IPS-18c (cell line): ENCODE results near the gene ANKRD29.
"Not testable (repeated sequence)": the region's sequence is repeated elsewhere in the genome, so short reads cannot be mapped to it uniquely, and the experiment has no call there.

Experiments
- H3K4me3 ChIP-seq: 2 replicates; pipeline ENCODE4 v1.7.0; 2013; ENCODE audit warnings: low read depth, mild to moderate bottlenecking, low read length, moderate library complexity; ENCODE audit not compliant: insufficient read depth
- H3K9me3 ChIP-seq: one replicate; pipeline ENCODE4 v1.6.1; 2013; ENCODE audit warnings: mild to moderate bottlenecking, low read length, moderate library complexity; ENCODE audit not compliant: control insufficient read depth, insufficient read depth

ANKRD29 gene

DNA sequence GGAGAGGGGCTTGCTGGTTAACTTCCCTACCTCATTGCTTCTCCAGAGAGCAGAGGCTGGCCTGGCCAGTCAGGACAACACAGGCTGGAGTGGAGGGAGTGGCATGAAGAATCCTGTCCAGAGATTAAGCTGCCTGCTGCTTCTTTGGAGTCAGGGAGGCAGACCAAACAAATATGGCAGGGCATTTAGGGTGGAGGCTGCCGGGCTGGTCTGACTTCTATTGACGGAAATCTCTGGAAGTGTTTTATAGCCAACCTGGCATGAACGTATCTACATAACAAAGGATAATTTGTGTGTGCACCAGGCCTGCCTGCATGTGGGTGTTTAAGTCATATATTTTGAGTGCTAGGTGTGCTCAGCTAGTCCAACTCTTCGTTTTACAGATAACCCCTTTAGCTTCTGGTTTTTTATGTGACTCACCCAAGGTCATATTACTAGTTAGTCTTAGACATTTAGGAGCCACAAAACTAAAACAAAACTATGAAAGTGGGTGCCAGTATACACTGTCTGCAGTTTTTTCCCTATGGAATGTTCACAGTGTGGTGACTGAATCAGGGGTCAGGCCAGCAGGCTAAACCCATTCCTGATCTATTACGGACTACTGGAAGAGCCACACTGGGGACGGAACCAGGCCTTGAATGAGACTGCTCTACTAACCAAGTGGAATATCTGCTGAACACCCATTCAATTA lies 81.9 kb downstream of the ANKRD29 start:
- H3K9me3 ChIP-seq: no peaks in the 10 kb centered on the region
- H3K4me3 ChIP-seq: no peak overlapping the region; the same call in 1 of the 2 replicates

DNA sequence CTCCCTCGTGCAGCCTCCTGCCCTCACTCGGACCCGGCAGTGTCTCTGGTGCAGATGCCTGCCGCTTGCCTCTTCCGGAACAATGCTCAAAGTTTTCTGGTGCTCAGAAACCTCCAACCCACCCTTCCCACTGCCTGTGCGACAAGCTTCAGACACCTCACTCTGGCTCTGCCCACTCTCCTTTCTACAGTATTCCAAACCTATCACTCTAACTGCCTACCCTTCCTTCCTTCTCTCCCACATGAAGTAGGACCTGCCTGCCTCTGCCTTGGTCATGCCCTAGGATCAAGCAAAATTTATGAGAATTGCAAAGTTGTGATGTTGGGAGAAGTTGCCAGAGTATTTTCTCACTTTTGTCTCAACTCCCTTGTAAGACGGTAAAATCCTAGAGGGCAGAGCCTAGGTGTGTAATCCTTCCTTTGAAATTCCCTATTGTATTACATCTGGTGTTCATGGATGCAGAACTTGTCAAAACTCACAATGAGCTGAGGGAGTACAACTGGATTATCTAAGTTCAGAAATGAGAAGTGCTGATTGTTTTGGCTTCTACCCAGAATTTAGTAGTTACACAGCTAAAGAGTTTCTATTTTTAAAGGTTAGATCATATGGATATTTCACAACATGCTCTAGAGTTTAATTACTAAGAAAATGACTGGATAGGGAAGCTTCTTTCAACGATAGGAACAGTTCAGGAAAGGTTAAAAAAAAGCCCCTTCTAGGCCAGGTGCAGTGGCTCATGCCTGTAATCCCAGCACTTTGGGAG lies 83.6 kb downstream of the ANKRD29 start:
- Histone ChIP-seq H3K9me3 (no peaks in the 10 kb centered on the region), H3K4me3 (no peak overlapping the region)

DNA sequence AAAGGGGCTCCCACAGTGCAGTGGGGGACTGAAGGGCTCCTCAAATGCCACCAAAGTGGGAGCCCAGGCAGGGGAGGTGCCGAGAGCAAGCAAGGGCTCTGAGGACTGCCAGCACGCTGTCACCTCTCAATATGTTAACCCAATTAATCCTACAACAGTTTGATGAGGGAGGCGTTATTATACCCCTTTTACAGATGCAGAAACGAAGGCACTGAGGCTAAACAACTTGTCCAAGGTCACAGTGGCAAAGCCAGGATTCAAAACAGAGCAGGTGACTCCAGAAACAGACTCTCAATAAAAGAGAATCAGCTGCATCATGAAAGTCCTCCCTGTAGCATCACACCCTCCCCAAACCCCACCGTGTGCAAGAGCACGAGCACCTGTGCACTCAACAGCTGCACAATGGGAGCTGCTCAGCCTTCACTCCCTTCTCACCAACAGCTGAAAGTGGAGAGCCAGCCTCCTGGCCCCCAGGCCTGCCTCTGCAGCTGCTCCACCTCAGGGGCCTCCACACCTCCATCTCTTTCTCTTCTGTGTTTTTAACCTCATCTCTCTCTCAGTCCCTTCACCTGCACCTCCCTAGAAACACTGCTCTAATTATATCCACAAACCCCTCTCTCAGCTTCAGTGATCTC lies 84.5 kb downstream of the ANKRD29 start:
- Histone ChIP-seq H3K4me3 (no peak overlapping the region), H3K9me3 (no peaks in the 10 kb centered on the region)

DNA sequence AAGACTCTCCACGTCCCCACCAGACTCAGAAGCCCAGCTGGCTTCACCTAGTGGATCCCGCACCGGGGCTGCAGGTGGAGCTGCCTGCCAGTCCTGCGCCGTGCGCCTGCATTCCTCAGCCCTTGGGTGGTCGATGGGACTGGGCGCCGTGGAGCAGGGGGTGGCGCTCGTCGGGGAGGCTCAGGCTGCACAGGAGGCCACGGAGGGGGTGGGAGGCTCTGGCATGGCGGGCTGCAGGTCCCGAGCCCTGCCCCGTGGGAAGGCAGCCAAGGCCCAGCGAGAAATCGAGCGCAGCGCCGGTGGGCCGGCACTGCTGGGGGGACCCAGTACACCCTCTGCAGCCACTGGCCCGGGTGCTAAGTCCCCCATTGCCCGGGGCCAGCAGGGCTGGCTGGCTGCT lies 85.2 kb downstream of the ANKRD29 start:
- H3K9me3 ChIP-seq, H3K4me3 ChIP-seq: not testable (repeated sequence)

DNA sequence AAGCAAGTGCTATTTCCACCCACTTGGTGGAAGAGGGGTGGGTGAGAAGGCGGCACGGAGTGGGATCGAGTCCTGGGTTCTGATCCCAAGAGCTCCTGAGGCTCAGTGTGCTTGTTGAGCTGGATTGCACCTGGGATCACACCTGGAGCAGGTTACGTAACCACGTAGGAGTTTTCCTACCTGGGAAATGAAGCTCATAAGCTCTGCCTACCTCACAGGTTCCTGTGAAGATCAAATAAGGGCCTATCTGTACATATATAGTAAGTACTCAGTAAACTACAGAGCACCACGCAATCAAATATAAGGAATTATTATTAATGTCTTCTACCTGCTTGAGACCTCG lies 87.4 kb downstream of the ANKRD29 start:
- no peak overlapping the region; the same call in 1 of the 2 replicates for H3K4me3 ChIP-seq
- H3K9me3 ChIP-seq: no peaks in the 10 kb centered on the region

DNA sequence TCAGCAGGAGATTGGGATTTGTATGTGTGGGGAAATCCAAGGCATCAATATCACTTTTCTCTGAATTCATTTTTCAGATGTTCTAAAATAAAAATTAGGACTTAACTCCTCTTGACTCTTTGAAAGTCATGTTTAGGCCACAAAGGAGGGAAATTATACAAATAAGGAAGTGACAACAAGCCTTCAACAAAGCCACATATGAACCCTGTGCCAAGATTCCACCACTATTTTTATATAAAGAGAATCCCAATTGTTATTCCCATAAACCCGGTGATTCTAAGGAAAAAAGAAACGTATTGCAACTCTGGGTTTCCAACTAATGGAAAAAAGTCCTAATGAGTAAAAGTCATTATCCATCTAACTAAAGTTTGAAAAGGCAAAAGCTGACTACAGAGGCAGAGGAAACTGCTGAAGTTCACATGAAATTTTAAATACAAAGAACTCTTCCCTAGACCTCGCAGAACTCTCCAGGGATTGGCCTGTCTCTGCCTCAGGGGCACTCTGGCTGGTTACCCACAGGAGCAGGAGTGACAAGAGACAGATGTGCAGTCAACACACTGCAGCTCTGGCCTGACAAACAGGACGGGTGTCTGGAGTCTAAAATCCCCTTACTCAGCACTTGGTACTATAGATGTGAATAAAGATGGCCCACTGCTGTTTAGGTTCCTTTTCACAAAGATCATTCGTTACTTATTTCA lies 88.0 kb downstream of the ANKRD29 start:
- no peak overlapping the region; the same call in 1 of the 2 replicates for H3K4me3 ChIP-seq

DNA sequence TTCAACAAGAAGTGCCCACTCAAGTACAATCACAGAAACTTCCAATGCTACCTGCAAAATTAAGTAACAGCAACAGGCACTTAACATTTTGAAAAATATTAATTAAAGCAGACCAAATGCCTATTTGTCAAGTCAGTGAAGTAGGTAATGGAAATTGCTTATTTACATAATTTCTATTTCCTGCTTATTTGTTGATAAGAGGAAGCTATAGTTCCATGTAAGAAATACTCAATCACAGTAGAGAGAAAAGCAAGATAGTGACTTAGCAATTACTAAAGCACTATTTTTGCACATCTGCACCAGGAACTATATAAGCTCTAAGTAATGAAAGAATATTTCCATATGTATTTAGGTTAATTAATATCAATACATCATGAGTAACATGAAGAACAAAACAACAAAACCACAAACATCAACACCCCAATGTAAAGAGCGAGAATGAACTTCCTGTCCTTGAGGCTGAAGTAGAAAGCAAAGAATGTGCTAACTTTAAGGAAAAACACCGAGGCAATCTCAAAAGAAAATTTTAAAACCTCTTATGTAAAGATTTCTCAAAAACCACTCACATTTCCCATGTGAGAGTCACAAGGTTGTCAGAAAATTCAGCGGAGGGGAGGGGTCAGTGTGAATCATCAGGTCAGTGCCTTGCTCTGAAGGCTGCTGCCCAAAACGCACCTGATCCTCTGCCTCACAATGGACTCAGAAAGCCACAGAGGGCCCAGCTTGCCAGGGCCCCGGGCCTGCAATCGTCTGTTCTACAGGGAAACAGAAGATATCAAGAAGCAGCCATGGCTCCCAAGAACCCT lies 88.9 kb downstream of the ANKRD29 start:
- H3K9me3 ChIP-seq: no peaks in the 10 kb centered on the region
- no peak overlapping the region for H3K4me3 ChIP-seq

More for the DNA sequence above, 88.0 kb downstream of the ANKRD29 start:
- no peaks in the 10 kb centered on the region for H3K9me3 ChIP-seq

DNA sequence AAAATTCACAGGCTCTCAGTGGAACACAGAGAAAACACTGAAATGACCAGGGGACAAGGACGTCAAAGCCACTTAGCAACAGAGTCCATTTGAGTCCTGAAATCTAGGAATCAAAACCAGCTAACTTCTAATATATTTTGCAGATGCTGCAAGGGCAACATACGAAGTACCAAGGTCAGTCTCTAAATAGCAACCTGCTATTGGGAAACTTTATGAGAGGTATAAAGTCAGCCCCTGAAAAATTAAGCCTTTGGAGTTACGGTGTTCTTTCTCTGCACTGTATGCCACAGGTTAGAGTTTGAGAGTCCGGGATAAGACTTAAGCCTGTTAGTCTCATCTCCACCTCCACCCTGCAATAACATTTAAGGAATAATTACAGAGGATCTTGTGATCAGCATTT lies 89.7 kb downstream of the ANKRD29 start:
- Histone ChIP-seq H3K9me3 (no peaks in the 10 kb centered on the region), H3K4me3 (no peak overlapping the region)

DNA sequence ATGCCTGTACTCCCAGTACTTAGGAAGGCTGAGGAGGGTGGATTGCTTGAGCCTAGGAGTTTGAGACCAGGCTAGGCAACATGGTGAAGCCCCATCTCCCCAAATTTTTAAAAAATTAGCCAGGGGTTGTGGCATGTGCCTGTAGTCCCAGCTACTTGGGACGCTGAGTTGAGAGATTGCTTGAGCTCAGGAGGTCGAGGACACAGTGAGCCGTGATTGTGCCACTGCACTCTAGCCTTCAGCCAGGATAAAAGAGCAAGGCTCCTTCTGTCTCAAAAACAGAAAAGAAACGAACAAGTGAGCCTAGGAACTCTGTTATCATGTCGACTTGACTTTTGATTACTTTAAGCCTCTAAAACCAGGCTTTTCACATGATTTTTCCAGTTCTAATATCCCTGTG lies 90.1 kb downstream of the ANKRD29 start:
- no peaks in the 10 kb centered on the region for H3K9me3 ChIP-seq
- no peak overlapping the region for H3K4me3 ChIP-seq

DNA sequence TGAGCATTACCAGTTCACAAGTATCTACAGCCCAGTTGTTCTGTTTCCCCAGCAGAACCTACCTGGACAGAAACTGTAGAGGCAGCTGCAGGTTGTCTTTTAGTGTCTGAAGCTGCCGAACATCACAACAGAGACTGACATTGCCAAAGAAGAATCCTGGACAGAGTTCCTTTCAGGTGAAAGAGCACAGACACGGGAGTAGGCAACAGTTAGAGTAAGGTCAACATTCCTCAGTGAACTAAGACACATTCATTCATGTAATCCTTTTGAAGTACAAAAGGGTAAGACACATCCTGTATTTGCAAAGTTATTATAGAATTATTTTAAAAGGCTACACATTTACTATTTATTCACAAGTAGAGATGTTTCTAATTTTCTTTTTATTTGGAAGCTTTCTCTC lies 90.7 kb downstream of the ANKRD29 start:
- no peaks in the 10 kb centered on the region for H3K9me3 ChIP-seq
- H3K4me3 ChIP-seq: no peak overlapping the region

DNA sequence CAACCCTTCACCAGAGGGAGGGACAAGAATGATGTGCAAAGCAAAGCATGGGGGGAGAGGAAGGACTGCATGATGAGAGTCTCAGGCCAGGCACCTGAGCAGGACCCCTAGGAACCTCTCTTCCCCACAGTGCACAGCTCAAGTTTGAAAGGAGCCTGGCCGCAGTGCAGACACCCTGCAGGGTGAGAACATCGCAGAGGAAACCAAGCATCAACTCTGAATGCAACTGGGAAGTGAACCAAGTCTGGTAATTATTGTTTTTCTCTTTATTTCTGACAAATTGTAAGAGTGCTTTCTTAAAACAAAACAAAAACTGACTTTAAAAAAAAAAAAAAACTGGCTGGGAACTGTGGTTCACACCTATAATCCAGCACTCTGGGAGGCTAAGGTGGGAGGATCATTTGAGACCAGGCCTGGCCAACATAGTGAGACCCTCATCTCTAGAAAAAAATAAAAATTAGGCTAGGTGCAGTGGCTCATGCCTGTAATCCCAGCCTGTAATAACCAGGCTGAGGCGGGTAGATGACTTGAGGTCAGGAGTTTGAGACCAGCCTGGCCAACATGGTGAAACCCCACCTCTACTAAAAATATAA lies 91.7 kb downstream of the ANKRD29 start:
- H3K4me3 ChIP-seq: no peak overlapping the region
- no peaks in the 10 kb centered on the region for H3K9me3 ChIP-seq

DNA sequence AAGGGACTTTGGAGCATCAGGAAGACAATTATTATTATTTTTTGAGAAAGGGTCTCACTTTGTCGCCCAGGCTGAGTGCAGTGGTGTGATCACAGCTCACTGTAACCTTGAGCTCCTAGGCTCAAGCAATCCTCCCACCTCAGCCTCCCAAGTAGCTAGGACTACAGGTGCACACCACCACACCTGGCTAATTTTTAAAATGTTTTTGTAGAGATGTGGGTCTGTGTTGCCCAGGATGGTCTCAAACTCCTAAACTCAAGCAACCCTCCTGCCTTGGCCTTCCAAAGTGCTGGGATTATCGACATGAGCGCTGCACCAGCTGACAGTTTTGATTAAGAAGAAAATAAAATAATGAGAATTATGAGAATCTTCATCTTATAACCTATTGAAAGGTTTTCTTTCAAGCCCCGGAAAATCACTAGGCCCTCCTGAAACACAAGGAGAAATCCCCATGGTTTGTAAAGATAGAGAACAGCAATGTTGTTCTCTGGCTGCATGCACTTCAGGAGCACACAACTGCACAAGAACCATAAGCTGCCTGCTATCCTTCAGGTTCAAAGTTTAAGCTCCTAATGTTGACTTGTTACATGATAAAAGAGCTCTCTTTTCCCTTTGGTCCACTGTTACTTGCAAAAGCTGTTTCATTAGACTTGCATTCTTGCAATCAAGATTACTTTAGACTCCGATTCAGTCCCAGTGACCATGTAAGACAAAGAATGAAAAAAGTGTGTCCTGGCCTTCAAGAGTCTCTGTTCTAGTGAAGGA lies 93.2 kb downstream of the ANKRD29 start:
- H3K9me3 ChIP-seq: no peaks in the 10 kb centered on the region
- no peak overlapping the region for H3K4me3 ChIP-seq

DNA sequence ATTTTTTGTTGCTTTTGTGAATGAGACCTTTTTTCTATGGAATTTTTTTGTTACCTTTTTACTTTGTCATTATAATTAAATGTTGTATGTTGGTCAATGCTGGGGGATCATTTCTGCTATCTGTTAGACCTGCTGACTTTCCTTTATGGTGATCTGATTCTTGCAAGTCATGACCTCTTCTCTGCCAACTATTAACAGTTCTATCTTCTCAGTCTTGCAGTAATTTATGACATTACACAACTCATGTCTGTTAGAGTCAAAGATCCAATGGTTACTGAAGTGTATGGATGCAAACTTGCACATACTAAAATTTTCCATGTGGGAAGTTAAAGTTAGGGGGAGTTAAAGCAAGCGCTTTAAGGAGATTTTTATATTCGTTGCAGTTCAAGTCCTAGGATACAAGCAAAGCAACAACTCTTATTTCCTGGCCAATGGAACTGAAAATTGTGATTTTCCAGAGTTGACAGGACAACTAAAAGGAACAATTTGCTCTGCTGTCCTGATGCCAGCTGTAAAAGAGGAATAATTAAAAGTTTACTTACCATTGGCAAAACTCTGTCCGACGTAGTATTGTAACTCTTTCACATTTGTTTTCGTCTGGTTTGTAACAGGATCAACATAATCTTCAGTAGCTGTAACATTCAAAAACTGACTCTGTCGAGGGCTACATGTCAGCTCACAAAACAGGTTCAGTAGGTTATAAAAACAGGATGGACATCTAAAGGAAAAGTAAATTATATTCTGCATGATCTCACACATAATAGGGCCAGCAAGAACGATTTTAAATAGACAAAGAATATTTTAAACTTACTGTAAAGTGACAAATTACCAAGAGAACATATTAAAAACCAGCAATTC lies 94.2 kb downstream of the ANKRD29 start:
- no peaks in the 10 kb centered on the region for H3K9me3 ChIP-seq

DNA sequence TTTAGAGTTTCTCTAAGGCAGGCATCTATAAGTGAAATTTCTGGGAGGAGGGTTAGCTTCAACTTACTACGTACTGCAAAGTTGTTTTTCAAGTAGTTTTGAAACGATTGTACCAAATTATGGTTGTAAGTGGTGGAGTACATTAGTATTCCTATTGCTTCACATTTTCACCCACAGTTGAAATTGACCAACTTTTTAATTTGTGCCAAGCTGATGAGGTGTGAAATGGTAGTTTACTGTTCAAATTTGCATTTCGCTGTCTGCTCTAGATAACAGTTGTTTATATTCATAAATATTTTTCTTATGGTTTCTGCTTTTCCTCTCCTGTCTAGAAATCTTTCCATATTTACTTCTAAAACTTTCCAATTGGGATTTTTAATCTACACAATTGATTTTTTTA lies 95.0 kb downstream of the ANKRD29 start:
- H3K9me3 ChIP-seq: no peaks in the 10 kb centered on the region

More for the DNA sequence above, 94.2 kb downstream of the ANKRD29 start:
- no peak overlapping the region for H3K4me3 ChIP-seq

DNA sequence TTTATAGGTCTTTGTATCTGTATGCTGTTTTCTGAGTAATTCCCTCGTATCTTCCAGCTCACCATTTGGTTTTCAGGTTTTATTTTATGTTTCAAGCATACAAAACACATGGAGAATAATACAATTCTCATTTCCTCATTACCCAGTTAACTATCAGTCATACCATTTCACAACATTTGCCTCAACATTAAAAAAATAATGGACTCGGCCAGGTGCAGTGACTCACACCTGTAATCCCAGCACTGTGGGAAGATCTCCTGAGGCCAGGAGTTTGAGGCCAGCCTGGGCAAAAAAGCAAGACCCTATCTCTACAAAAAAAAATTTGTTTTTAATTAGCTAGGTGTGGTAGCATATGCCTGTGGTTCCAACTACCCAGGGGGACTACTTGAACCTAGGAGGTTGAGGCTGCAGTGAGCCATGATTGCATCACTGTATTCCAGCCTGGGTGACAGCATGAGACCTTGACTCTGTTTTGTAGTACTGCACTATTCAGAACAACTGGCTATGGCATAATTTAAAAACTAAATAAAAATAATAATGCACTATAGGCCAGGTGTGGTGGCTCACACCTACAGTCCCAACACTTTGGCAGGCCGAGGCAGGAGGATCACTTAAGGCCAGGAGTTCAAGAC lies 96.7 kb downstream of the ANKRD29 start:
- H3K9me3 ChIP-seq: no peaks in the 10 kb centered on the region

More for the DNA sequence above, 95.0 kb downstream of the ANKRD29 start:
- H3K4me3 ChIP-seq: no peak overlapping the region

More for the DNA sequence above, 96.7 kb downstream of the ANKRD29 start:
- no peak overlapping the region for H3K4me3 ChIP-seq
